ENCODE results near the gene KRT84.

Gene KRT84, protein sequence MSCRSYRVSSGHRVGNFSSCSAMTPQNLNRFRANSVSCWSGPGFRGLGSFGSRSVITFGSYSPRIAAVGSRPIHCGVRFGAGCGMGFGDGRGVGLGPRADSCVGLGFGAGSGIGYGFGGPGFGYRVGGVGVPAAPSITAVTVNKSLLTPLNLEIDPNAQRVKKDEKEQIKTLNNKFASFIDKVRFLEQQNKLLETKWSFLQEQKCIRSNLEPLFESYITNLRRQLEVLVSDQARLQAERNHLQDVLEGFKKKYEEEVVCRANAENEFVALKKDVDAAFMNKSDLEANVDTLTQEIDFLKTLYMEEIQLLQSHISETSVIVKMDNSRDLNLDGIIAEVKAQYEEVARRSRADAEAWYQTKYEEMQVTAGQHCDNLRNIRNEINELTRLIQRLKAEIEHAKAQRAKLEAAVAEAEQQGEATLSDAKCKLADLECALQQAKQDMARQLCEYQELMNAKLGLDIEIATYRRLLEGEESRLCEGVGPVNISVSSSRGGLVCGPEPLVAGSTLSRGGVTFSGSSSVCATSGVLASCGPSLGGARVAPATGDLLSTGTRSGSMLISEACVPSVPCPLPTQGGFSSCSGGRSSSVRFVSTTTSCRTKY

DNA sequence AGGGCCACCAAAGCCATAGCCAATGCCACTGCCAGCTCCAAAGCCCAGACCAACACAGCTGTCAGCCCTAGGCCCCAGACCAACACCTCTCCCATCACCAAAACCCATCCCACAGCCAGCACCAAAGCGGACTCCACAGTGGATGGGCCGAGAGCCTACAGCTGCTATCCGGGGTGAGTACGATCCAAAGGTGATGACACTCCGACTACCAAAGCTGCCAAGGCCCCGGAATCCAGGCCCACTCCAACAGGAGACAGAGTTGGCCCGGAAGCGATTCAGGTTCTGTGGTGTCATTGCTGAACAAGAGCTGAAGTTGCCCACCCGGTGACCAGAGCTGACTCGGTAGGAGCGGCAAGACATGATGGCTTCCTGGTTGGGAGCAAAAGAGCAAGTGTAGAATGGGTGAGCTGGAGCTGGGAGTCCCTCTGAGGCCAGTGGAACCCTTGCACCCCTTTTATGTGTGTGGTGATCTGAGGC lies at the start of gene KRT84:
Gene KRT84, minus strand, starts transcription at position 427 of the 477 bp plus-strand sequence. Its CDS starts 67 bp downstream, at position 360.
- DNase-seq: no peak

DNA sequence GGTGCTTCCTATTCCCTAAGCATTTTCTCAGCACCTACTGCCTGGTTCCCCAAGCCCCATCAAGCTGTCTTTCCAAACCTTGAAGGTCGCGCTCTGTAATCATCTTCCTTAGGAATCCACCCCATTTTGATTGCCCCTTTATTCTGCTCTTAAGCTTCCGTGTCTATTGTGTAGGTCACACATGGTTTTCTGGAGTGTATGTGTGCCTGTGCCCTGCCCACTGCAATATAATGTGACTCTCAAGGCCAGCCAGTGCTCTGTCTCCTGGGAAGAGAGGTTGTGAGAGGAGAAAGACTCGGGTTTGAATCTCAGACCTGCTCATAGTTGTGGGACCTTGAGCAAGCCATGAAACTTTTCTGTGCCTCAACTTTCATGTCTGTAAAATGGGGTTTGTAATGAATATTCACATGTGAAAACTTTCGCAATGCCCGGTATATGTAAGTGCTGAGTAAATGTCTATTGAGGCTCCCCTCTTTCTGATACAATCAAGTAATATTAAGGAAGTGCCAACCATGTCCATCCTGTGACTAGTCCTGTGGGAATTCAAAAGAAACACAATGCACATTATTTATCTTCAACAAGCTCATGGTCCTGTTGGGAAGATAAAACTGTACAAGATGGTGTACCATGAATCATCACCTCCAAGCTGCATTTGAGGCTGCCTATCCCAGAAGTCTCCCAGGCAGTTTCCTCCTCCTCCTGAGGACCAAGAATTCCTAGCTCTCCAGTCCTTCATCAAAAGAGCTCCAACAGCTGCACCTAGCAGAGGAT lies 49.5 kb upstream of the KRT84 start:
- DNase-seq: no peak

DNA sequence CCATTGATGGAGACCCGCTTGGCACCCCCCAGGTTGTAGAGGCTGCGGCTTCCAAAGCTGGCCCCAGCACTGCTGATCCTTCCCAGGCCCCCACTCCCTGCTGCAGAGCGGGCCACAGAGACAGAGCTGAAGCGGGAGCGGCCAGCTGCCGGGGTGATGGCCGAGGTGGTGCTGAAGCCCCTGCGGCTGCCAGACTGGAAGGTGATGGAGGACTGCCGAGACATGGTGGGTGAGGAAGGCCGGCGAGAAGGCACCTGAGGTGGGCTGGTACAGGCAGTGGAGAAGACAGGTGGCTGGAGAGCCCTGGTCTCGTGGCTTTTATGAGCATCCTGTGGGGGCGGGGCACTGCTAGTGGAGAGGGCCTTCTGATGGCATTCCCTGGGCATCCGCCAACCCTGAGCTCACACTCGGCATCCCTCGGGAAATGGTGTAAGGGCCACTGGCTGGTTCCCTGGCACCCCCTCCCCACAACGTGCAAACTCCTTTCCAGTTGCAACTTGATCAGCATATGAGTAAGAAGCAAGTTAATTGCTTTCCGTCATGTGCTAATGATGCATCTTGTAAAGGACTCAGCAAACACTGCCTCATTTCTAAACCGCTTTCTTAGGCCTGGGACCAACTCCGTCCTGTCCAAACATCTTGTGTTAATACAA lies 48.8 kb upstream of the KRT84 start, which contains the start of gene KRT75:
Gene KRT75, minus strand, starts transcription at position 291 of the 653 bp plus-strand sequence. Its CDS starts 67 bp downstream, at position 224.
- no peak for DNase-seq

DNA sequence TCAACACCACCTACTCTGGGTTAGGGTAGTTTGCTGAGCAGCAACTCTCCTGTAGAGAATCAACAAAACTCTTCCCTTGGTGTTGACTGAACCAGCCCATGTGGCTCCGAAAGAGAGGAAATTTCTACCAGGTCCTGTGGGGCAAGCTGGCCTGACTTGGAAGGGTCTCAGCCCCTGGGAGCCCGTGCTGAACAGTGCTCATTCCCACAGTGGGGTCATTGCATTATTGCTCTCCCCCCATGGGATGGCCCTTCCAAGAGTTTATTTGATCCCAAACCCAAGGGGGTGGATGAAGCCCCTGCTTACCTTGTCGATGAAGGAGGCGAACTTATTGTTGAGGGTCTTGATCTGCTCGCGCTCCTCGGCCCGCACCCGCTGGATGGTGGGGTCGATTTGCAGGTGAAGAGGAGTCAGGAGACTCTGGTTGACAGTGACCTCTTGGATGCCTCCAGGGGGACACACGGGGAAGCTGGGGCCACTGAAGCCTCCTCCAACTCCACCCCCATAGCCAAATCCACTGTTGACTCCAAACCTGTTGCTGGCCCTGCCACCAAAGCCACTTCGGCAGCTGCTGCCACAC lies 48.1 kb upstream of the KRT84 start:
- DNase-seq: no peak

DNA sequence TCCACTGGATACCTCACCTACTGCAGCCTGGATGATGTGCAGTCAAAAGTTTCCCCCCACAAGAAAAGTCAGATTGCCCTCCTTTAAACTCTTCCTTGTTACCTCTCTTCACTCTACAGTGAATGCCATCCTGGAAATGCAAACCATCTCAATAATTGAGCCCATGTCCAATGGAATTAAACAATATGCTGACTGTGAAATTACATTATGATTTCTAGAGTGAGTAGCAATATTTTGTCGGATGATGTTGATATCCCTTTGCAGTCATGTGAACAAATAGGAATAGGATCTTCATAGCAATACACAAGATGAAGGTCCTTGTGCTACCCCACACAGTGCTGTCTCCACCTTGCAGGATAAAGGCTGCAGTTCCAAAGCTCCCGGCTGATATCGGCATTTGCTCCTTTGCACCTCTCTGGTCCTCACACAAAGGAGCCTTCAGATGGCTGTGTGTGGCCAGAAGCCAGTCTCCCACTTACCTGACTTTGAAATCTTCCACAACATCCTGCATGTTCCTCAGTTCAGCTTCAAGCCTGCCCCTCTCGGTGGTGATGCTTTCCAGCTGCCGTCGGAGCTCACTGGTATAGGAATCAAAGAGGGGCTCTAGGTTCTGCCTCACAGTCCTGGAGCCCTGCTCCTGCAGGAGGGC lies 47.2 kb upstream of the KRT84 start:
- no peak for DNase-seq

DNA sequence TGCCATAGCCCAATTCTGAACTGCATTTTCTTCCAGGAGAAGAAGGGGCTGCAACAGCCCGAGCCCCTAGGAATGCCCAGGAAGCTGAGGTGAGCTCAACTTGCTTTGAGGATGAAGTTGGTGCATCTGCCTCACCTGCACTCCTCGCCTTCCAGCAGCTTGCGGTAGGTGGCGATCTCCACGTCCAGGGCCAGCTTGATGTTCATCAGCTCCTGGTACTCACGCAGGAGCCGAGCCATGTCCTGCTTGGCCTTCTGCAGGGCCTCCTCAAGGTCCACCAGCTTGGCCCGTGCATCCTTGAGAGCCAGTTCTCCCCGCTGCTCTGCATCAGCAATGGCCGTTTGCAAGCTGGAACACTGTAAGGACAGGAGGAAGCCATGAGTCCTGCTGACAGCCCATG lies 42.7 kb upstream of the KRT84 start:
- DNase-seq: no peak

DNA sequence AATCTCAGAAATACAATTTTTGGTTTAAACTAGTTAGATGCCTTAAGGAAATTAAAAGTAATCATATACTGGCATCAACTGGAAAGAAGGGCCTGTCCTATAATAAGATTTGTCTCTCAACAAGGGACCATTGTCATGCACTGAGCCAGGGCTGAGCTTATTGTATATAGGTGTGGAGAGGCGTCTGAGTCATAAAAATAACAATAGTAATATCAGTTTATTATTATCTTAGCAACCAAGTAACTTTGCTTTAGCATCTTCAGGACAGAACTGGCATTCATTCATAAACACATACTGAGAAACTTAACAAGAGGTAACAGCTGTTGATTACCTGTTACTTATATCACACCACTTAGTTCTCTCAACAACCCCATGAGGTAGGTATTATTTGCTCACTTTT lies 41.6 kb upstream of the KRT84 start:
- DNase-seq: no peak

DNA sequence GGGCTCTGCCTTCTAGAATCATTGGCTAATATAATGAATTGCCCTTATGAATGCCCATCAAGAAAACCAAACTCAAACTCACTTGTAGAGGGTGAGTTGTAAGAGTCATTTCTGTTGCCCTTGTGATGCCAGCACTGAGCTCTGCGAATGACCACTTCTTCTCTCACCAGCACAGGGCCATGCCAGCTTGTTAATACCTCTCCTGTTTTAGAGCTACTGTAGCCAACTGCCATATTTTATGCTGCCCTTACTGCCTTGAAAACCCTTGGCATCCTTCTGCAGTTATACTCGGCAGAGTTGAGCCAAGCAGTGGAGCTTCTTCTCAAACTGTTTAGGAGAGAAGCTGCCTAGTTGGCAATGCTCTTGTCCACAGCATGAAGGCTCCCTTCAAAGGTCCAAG lies 40.6 kb upstream of the KRT84 start:
- DNase-seq: no peak

DNA sequence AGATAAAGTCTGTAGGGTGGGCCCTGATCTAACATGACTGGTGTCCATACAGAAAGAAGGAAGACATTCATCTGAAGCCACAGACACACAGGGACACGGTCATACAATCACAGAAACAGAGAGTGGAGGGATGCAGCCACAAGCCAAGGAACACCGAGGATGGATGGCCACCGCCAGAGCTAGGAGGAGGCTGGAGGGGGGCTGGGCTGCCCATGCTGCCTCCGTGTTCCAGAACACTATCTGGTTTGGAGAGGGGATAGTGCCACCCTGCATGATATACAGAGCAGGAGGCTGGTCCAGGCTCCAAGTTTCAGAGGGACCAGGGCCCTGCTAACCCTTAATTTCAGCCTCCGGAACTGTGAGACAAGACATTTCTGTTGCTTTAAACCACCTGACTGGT lies 40.0 kb upstream of the KRT84 start:
- no peak for DNase-seq

DNA sequence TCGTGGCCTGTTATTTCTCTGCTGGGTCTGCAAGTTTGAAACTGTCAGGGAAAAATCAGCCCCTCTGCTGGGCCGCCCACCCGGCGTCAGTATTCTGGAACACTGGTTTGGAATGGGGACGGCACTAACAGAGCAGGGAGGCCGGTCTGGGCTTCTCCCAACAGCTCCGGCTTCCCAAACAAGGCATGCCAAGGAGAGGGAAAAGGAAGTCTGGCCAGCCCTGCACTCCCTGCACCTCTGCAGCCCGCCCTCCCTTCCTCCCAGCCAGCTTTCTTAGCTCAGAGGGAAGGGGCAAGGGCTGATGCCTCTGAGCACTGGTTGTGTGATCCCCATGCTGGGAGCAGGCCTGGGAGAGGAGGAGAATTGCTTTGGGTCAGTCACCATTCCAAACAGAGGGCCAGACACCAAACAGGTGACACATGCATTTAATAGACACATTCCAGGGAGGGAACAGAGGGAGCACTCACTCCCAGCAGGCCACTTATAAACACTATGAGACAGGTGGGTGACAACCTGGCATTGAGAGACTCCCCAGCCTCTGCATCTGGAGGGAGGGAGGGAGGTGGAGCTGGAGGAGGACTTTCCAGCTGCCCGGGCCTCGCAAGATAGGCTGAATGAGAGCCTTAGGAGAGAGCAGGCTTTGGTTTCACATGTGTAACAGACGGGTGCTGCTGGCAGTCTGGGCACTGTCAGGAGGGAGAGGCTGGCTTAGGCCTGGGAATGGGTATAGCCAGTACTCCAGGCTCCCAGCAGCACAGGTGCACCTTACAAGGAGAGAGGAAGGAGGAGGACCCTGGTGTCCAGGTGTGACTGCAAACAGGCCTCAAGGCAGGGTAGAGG lies 38.4 kb upstream of the KRT84 start:
- peak in 1 of 14 donors; percentile 2 for DNase-seq

DNA sequence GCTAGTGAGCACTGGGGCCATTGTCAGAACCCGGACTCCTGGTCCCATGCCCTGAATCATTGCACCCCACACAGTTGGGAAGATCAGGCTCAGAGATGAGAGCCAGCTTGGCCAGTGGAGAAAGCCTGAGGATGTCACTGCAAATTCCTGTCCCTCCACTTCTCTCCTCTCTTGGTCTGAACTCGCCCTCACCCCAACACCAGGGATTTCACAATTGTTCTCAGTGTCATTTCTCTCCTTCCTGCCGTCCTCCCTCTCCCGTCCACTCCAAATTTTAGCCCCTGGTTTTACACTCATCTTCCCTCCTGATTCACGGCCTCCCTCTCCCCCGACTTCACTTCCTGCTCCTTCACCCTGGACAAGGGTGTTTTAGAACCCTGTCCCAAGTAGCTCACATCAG lies 37.6 kb upstream of the KRT84 start:
- no peak for DNase-seq

DNA sequence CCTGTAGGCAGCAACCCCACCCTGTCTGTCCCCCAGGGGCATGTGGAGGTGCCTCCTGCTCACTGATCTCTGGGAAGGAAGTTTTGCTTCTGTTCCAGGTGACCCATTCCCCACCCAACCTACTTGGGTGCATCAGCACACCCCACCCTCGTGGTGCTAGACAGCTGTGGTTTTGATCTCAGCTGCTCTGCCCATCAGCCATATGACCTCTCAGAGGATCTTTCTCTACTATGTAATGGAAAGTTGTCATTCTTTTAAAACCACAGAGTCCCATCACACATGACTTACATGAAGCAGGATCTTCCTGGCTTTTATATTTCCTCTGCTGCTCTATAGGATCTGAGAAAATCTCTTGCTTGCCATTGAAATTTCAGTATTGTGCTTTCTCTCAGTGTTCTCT lies 34.2 kb upstream of the KRT84 start:
- no peak for DNase-seq

DNA sequence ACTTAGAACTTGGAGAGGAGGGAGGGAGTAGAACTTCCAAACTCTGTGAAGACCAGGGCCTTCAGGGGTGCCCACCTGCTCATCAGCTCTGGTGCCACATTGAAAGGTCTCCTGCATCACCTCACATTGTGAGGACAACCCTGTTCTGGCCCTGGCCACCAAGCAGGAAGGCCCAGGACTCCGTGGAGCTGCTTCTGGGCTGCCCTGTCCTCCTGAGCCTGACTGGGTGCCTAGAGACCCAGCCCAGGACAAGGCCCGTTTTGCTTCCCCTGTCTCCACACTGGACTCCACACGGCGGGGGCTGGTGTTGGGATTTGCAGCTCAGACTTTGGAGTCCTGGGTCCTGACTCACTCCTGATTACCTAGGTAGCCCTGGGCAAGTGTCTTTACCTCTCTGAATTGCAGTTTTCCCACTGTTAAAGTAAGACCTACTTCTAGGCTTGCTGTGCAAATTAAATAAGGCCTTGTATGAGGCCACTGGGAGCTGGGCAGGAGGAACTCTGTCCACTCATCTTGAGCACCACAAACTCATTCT lies 33.2 kb upstream of the KRT84 start:
- no peak for DNase-seq

DNA sequence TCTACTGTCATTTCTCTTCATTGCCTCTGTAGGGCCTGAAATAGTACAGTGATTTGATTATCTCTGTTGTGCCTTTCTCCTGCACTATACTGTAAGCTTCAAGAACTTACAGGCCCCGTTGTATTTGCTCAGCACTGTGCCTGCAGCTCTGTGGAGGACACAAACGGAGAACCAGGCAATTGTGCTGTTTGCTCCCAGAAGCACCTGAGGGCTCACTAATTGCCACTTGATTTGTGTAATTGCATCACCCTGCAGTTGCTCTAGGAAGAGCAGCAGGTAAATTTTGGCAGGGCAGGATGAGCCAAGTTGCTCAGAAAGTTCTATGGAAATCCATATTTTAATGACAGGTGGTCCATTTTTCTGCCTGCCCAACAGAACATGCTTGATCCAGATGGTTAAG lies 32.3 kb upstream of the KRT84 start:
- no peak for DNase-seq

DNA sequence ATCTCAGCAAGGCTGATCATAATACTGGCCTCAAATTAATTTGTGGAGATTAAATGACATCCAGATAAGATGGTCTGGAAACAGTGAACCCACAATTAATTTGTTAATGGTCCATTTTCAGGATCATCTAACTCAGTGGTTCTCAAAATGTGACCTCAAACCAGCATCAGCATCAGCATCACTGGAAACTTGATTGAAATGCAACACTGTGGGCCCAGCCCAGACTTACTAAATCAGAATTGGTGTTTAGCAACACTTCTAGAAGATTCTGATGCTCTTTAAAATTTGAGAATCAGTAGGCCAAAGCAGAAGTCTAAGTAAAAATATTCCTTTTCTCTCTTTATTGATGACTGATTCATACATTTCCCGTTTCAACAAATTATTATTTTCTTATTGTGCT lies 31.3 kb upstream of the KRT84 start:
- no peak for DNase-seq

DNA sequence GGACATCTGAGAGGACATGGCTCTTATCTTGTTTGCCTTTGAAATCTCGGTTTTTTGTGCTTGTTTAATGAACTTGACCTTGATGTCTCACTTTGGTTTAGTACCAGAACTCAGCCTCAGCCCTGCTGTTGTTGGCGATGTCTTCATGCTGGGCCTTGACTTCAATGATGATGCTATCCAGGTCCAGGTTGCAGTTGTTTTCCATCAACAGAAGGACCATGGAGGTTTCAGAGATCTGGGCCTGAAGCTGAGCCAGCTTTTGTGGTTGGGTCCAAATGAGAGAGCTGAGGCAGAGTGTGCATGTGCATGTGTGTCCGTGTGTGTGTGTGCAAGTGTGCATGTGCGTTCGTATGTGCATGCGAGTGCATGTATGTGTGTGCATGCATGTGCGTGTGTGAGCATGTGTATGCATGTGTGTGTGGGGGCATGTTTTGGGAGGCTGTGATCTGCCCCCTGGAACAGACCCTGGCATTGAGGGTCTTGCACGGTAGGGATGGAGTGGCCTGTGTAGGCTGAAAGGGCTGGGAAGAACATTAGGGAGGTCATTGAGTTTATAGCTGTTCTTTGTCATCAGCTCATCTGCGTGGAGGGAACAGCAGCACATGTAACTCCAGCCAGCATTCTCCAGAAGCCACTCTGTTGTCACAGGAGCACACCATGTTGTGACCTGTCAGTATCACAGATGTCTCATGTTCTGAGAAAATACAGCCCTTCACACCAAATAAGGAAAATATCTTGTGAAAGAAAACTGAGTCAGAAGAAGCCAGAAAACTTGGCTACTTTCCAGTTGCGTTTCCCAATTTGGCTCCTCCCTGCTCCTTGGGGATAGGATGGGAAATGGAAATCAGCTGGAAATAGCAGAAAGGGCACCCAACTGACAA lies 30.7 kb upstream of the KRT84 start:
- DNase-seq: no peak

DNA sequence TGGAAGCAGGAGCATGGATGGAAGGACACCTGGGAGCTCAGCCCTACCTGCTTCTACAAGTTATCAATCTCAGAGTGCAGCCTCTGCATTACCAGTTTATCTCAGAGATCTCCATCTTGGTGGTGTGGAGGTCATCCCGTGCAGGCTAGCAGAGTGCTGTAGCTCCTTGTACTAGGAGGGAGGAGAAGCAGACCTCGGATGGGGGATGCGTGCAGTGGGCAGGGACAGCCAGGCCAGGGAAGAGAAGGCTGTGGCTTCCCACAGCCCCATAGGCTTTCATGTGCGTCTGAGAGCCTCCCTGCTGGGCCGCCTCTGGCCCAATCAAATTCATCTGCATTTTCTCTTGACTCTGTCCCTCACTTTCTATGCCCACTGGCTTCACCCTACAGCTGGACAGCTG lies 29.5 kb upstream of the KRT84 start:
- DNase-seq: no peak

DNA sequence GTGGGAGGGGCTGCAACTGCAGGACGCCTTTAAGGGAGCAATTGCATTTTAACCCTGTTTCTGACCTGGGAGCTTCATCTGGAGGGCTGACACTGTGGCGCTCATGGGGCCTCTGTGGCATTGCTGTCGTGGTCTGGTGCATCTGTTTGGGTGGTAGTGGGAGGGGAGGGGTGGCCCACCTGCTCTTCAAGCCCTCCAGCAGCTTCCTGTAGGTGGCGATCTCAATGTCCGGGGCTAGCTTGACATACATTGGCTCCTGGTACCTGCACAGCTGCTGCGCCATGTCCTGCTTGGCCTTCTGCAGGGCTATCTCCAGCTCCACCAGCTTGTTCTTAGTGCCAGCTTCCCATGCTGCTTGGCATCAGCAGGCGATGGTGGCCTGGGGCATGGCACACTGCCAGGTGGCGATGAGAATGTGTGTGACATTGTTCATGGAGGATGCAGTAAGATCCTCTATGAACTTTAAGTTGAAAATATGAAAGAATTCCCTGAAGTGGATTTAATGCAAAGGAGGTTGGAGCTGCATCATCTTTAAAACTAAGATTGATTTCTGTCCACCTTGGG lies 28.4 kb upstream of the KRT84 start:
- DNase-seq: no peak

DNA sequence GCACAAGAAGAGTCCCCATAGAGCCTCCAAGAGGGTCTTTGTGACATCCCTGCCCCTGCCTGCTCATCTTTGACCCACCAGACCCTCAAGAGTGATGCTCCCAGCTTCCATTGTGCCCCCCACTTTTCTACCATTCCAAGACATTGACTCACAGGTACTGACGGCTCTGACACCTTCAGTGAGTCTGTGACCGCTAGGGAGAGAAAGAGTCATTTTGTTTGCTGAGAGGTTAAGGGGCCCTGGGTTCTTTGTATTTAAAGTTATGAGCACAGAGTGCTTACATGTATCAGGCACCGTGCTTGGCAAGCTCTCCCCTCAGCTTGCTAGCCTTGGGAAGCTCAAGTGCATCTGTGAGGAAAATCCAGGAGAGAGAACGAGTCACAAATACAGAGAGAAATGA lies 27.8 kb upstream of the KRT84 start:
- DNase-seq: no peak
